ENCODE measurements around the gene SLC49A4. TPM values are rescaled to one million over a fixed set of nuclear protein-coding genes. Genes with fewer than 3 reads are reported as not detected.

SLC49A4 gene
- total and polyA plus RNA-seq, 2 of the 13 experiments (the other 11 are each of a cell fraction or from before 2014, with no cell fraction given), result 6.5 to 16.3 TPM

DNA sequence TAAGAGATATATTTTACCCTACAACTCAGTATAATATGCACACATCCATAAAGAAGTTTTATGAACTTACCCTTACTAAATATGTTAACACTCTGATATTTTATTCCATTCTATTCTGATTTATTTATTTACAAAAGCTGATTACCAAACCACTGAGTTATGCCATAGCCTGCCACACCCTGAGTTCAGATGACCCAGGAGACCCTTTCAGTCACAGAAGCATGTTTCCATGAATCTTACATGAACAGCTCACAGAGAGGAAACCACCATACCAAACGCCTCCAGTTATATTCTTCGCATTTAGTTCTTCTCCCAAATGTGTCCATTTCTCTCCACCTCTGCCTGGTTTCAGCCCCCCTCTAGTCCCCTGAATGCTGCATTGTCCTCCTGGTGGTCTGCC is 129.2 kb downstream of the SLC49A4 start (continued):
- TF ChIP-seq, protein P1, sequence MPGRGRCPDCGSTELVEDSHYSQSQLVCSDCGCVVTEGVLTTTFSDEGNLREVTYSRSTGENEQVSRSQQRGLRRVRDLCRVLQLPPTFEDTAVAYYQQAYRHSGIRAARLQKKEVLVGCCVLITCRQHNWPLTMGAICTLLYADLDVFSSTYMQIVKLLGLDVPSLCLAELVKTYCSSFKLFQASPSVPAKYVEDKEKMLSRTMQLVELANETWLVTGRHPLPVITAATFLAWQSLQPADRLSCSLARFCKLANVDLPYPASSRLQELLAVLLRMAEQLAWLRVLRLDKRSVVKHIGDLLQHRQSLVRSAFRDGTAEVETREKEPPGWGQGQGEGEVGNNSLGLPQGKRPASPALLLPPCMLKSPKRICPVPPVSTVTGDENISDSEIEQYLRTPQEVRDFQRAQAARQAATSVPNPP (CRISPR knock-in tag; IDR thresholded peaks at IDR 0.05), result no peak

DNA sequence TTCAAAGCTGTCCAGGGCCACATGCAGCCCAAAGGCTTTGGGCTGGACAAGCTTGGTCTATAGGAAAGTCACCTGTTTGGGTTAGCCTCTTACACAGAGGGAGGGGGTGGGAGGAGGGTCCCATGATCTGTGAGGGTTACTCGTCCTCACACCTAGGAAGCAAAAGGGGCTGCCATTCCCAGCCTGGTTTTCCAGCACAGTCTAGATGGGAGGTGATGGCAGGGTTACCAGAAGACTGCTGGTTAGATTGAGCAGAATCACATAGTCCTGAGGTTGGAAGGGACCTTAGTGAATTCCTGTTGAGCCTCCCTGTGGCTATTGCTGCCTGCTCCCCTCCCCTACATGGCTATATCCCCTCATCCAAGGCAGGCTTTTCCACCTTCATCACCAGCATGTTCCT is 130.9 kb downstream of the SLC49A4 start:
- no peak overlapping the region for H3K27ac ChIP-seq (ENCODE audit: extremely low read length, insufficient read depth, low read length)
- intact Hi-C loops (cut with micrococcal nuclease; ENCODE audit: unreplicated experiment) (no loop called here), in situ Hi-C loops (cut with HindIII; ENCODE audit: extremely low pct_ligation_motif_present, low pct_unique_long_range_greater_than_20kb) (no loop called here)
- WGBS (ENCODE audit: low lambda C conversion rate), result no CpG with 5 or more reads among the region's 1 CpG
- no peaks in the 10 kb centered on the region for H4K20me1 ChIP-seq (ENCODE audit: insufficient read depth, low read length)
- no peaks in the 10 kb centered on the region for H3K79me2 ChIP-seq (ENCODE audit: insufficient read depth, low read length)
- no peak overlapping the region for H3K9ac ChIP-seq (ENCODE audit: insufficient read depth, low read depth, low read length)
- H3K36me3 ChIP-seq (replicated peaks in 1 of 2; ENCODE audit: control insufficient read depth in 1 of 2, insufficient read depth in 2 of 2, low read length in 2 of 2), result no peaks in the 10 kb centered on the region
- H3K4me2 ChIP-seq (ENCODE audit: low read depth, low read length), result no peak overlapping the region
- DNase-seq (ENCODE audit: low spot score) (no peak), ATAC-seq (no peak), FAIRE-seq (no peak)
- no peak overlapping the region for H2AFZ ChIP-seq (ENCODE audit: low read length)
- ChIA-PET POLR2A (no interaction called here), CTCF (ENCODE audit: low intra/inter-chr PET ratio, low total read pairs) (no interaction called here)
- peaks cover 8 to 54% of the 10 kb centered on the region in 2 experiments for H3K27me3 ChIP-seq (ENCODE audit: control insufficient read depth in 1 of 2, insufficient read depth in 2 of 2, low read length in 2 of 2)
- no TSS peak for BruUV-seq (replicated peaks)
- no peak overlapping the region for H3K4me3 ChIP-seq (replicated peaks in 1 of 3; ENCODE audit: insufficient read depth in 1 of 3, low read depth in 2 of 3, low read length in 3 of 3)
- no peak for TF ChIP-seq ZEB1 (IDR thresholded peaks at IDR 0.05; ENCODE audit: insufficient replicate concordance, low read depth)
- TF ChIP-seq, protein P2, sequence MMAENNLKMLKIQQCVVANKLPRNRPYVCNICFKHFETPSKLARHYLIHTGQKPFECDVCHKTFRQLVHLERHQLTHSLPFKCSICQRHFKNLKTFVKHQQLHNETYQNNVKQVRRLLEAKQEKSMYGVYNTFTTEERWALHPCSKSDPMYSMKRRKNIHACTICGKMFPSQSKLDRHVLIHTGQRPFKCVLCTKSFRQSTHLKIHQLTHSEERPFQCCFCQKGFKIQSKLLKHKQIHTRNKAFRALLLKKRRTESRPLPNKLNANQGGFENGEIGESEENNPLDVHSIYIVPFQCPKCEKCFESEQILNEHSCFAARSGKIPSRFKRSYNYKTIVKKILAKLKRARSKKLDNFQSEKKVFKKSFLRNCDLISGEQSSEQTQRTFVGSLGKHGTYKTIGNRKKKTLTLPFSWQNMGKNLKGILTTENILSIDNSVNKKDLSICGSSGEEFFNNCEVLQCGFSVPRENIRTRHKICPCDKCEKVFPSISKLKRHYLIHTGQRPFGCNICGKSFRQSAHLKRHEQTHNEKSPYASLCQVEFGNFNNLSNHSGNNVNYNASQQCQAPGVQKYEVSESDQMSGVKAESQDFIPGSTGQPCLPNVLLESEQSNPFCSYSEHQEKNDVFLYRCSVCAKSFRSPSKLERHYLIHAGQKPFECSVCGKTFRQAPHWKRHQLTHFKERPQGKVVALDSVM (CRISPR knock-in tag; IDR thresholded peaks at IDR 0.05), result no peak
- TF ChIP-seq EZH2 (conservative IDR thresholded peaks at IDR 0.05; ENCODE audit: low read depth, low read length), result no peak
- TF ChIP-seq SMARCE1 (IDR thresholded peaks at IDR 0.05; ENCODE audit: borderline replicate concordance), result no peak
- no peak for TF ChIP-seq KLF12 (CRISPR knock-in tag; IDR thresholded peaks at IDR 0.05; ENCODE audit: borderline replicate concordance)
- no peak for TF ChIP-seq RFXANK (CRISPR knock-in tag; IDR thresholded peaks at IDR 0.05)
- TF ChIP-seq ZBTB20 (CRISPR knock-in tag; IDR thresholded peaks at IDR 0.05; ENCODE audit: borderline replicate concordance, low read depth), result no peak
- no peak for TF ChIP-seq ZNF572 (CRISPR knock-in tag; IDR thresholded peaks at IDR 0.05)
- TF ChIP-seq SATB2 (CRISPR knock-in tag; IDR thresholded peaks at IDR 0.05), result no peak
- TF ChIP-seq U2AF1 (optimal IDR thresholded peaks at IDR 0.05; ENCODE audit: low read depth, low read length), result no peak
- no peak for TF ChIP-seq RBM39 (IDR thresholded peaks at IDR 0.05; ENCODE audit: low read depth, low read length, poor library complexity, severe bottlenecking)
- TF ChIP-seq MYNN (CRISPR knock-in tag; IDR thresholded peaks at IDR 0.05; ENCODE audit: low read depth), result no peak
- TF ChIP-seq BRD4 (CRISPR knock-in tag; IDR thresholded peaks at IDR 0.05), result no peak
- TF ChIP-seq ISX (CRISPR knock-in tag; conservative IDR thresholded peaks at IDR 0.05), result no peak
- TF ChIP-seq FOSL1 (CRISPR knock-in tag; IDR thresholded peaks at IDR 0.05; ENCODE audit: borderline replicate concordance), result no peak
- TF ChIP-seq FOSL2 (CRISPR knock-in tag; IDR thresholded peaks at IDR 0.05), result no peak
- H3K9me3 ChIP-seq (ENCODE audit: low read length), result no peaks in the 10 kb centered on the region
- H3K4me1 ChIP-seq (ENCODE audit: insufficient read depth, low read length), result peaks cover 21% of the 10 kb centered on the region

Measured in HepG2 (cell line).